ENCODE data around the gene BCAS3.

DNA sequence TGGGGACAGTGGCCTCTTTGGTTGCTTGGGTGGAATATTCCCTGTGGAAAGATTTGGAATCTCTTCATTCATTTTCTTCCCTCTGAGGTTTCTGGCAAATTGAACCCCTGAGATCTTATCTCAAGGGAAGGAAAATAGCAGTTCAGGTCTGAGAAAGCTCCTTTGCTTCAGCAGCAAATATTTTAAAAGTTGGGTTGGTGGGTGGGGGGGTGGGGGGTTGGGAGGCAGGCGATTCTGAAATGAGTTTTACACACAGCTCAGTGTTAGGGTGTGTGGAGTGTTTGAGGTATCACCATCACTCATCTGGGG, 728.8 kb downstream of the BCAS3 start:
- TF ChIP-seq POLR2A (IDR thresholded peaks at IDR 0.05; ENCODE audit: low read length) (no peak), GATA1 (IDR thresholded peaks at IDR 0.05; ENCODE audit: low read depth, low read length) (no peak)

All from erythroblast (primary cell).